Rectal smooth muscle tissue (tissue), 1 donor: ENCODE data around the gene CATSPERE.

Experiments
- H3K27ac ChIP-seq: one replicate; pipeline ENCODE4 v1.7.0; 2013; ENCODE audit warnings: low read depth, low read length, inconsistent platforms
- H3K27me3 ChIP-seq: one replicate; pipeline ENCODE4 v1.7.0; 2013; ENCODE audit warnings: low read length; ENCODE audit not compliant: control insufficient read depth, insufficient read depth
- H3K36me3 ChIP-seq: one replicate; pipeline ENCODE4 v1.7.0; 2013; ENCODE audit warnings: low read length; ENCODE audit not compliant: control insufficient read depth, insufficient read depth
- H3K4me1 ChIP-seq: one replicate; pipeline ENCODE4 v1.7.0; 2013; ENCODE audit warnings: low read length; ENCODE audit not compliant: control insufficient read depth, insufficient read depth
- H3K4me3 ChIP-seq: one replicate; pipeline ENCODE4 v1.7.0; 2013; ENCODE audit warnings: low read length
- H3K9ac ChIP-seq: one replicate; pipeline ENCODE4 v1.7.0; 2013; ENCODE audit warnings: low read length

Gene CATSPERE

GRCh38 chr1:244614879-244615278 is 153.8 kb downstream of the CATSPERE start:
- Histone ChIP-seq H3K27ac (no peak overlapping the region), H3K36me3 (no peaks in the 10 kb centered on the region), H3K4me3 (no peak overlapping the region), H3K4me1 (no peaks in the 10 kb centered on the region), H3K9ac (no peak overlapping the region), H3K27me3 (no peaks in the 10 kb centered on the region)

- no peak overlapping the region for H3K27ac ChIP-seq
- H3K27me3 ChIP-seq, result no peaks in the 10 kb centered on the region
- H3K4me3 ChIP-seq, result no peak overlapping the region
- no peaks in the 10 kb centered on the region for H3K4me1 ChIP-seq
- H3K36me3 ChIP-seq, result no peaks in the 10 kb centered on the region
- no peak overlapping the region for H3K9ac ChIP-seq
Measured at GRCh38 chr1:244615301-244615700, 154.2 kb downstream of the CATSPERE start.

- Histone ChIP-seq H3K4me1 (no peaks in the 10 kb centered on the region), H3K4me3 (no peak overlapping the region), H3K27ac (no peak overlapping the region), H3K9ac (no peak overlapping the region), H3K36me3 (no peaks in the 10 kb centered on the region), H3K27me3 (no peaks in the 10 kb centered on the region)
Measured at GRCh38 chr1:244626709-244627108, 165.6 kb downstream of the CATSPERE start.

GRCh38 chr1:244628789-244629188 is 167.7 kb downstream of the CATSPERE start:
- Histone ChIP-seq H3K36me3 (no peaks in the 10 kb centered on the region), H3K4me1 (no peaks in the 10 kb centered on the region), H3K4me3 (no peak overlapping the region), H3K27me3 (no peaks in the 10 kb centered on the region), H3K9ac (no peak overlapping the region), H3K27ac (no peak overlapping the region)

- Histone ChIP-seq H3K27me3 (no peaks in the 10 kb centered on the region), H3K9ac (no peak overlapping the region), H3K27ac (no peak overlapping the region), H3K4me3 (no peak overlapping the region), H3K4me1 (no peaks in the 10 kb centered on the region), H3K36me3 (no peaks in the 10 kb centered on the region)
Measured at GRCh38 chr1:244633140-244633539, 172.1 kb downstream of the CATSPERE start.

- H3K27ac ChIP-seq, result no peak overlapping the region
- no peaks in the 10 kb centered on the region for H3K36me3 ChIP-seq
- no peaks in the 10 kb centered on the region for H3K27me3 ChIP-seq
- H3K4me3 ChIP-seq, result no peak overlapping the region
- H3K9ac ChIP-seq, result no peak overlapping the region
- H3K4me1 ChIP-seq, result no peaks in the 10 kb centered on the region
Measured at GRCh38 chr1:244634546-244634945, 173.5 kb downstream of the CATSPERE start.

- H3K9ac ChIP-seq, result no peak overlapping the region
- no peak overlapping the region for H3K27ac ChIP-seq
- H3K27me3 ChIP-seq, result no peaks in the 10 kb centered on the region
- H3K36me3 ChIP-seq, result no peaks in the 10 kb centered on the region
- H3K4me3 ChIP-seq, result no peak overlapping the region
- H3K4me1 ChIP-seq, result no peaks in the 10 kb centered on the region
Measured at GRCh38 chr1:244636488-244637259, 175.6 kb downstream of the CATSPERE start.

GRCh38 chr1:244639561-244639960 is 178.5 kb downstream of the CATSPERE start:
- no peaks in the 10 kb centered on the region for H3K27me3 ChIP-seq
- H3K9ac ChIP-seq, result no peak overlapping the region
- H3K4me1 ChIP-seq, result no peaks in the 10 kb centered on the region
- no peaks in the 10 kb centered on the region for H3K36me3 ChIP-seq
- no peak overlapping the region for H3K4me3 ChIP-seq
- H3K27ac ChIP-seq, result no peak overlapping the region

GRCh38 chr1:244640917-244641316 is 179.8 kb downstream of the CATSPERE start:
- H3K9ac ChIP-seq, result no peak overlapping the region

GRCh38 chr1:244642526-244642925 is 181.5 kb downstream of the CATSPERE start:
- Histone ChIP-seq H3K36me3 (no peaks in the 10 kb centered on the region), H3K27ac (no peak overlapping the region)

More at GRCh38 chr1:244640917-244641316, 179.8 kb downstream of the CATSPERE start:
- no peak overlapping the region for H3K4me3 ChIP-seq
- no peaks in the 10 kb centered on the region for H3K36me3 ChIP-seq
- H3K27ac ChIP-seq, result no peak overlapping the region
- H3K4me1 ChIP-seq, result no peaks in the 10 kb centered on the region
- no peaks in the 10 kb centered on the region for H3K27me3 ChIP-seq

GRCh38 chr1:244642988-244643387 is 181.9 kb downstream of the CATSPERE start:
- H3K36me3 ChIP-seq, result no peaks in the 10 kb centered on the region
- H3K4me3 ChIP-seq, result no peak overlapping the region
- H3K27ac ChIP-seq, result no peak overlapping the region
- no peaks in the 10 kb centered on the region for H3K4me1 ChIP-seq
- H3K9ac ChIP-seq, result no peak overlapping the region
- H3K27me3 ChIP-seq, result no peaks in the 10 kb centered on the region

More at GRCh38 chr1:244642526-244642925, 181.5 kb downstream of the CATSPERE start:
- Histone ChIP-seq H3K4me3 (no peak overlapping the region), H3K9ac (no peak overlapping the region), H3K4me1 (no peaks in the 10 kb centered on the region), H3K27me3 (no peaks in the 10 kb centered on the region)

- H3K27ac ChIP-seq, result no peak overlapping the region
- H3K36me3 ChIP-seq, result no peaks in the 10 kb centered on the region
- no peak overlapping the region for H3K4me3 ChIP-seq
- H3K9ac ChIP-seq, result no peak overlapping the region
- H3K27me3 ChIP-seq, result no peaks in the 10 kb centered on the region
- H3K4me1 ChIP-seq, result no peaks in the 10 kb centered on the region
Measured at GRCh38 chr1:244645414-244645813, 184.3 kb downstream of the CATSPERE start.

- H3K27me3 ChIP-seq, result no peaks in the 10 kb centered on the region
- H3K9ac ChIP-seq, result no peak overlapping the region
- no peak overlapping the region for H3K27ac ChIP-seq
- H3K4me1 ChIP-seq, result no peaks in the 10 kb centered on the region
- no peaks in the 10 kb centered on the region for H3K36me3 ChIP-seq
- H3K4me3 ChIP-seq, result no peak overlapping the region
Measured at GRCh38 chr1:244645890-244646289, 184.8 kb downstream of the CATSPERE start.
